Measurements from ENCODE around the gene KIF13A.

Gene KIF13A

GRCh38 chr6:17930321-17930993, 57.0 kb downstream of the KIF13A start:
- DNase-seq, result no peak

- DNase-seq, result peak; percentile 62
Observed at GRCh38 chr6:17928514-17929430, 58.7 kb downstream of the KIF13A start.

- no peak for DNase-seq
Observed at GRCh38 chr6:17927705-17928104, 59.7 kb downstream of the KIF13A start.

- DNase-seq, result peak; percentile 79
Observed at GRCh38 chr6:17923401-17923863, 64.0 kb downstream of the KIF13A start.

- DNase-seq, result no peak
Observed at GRCh38 chr6:17921454-17921853, 66.0 kb downstream of the KIF13A start.

GRCh38 chr6:17919496-17919895, 67.9 kb downstream of the KIF13A start:
- no peak for DNase-seq

- no peak for DNase-seq
Observed at GRCh38 chr6:17917837-17918763, 69.3 kb downstream of the KIF13A start.

GRCh38 chr6:17914651-17915050, 72.8 kb downstream of the KIF13A start:
- DNase-seq, result no peak

- no peak for DNase-seq
Observed at GRCh38 chr6:17912521-17912920, 74.9 kb downstream of the KIF13A start.

GRCh38 chr6:17911656-17912055, 75.8 kb downstream of the KIF13A start:
- peak; percentile 49 for DNase-seq

GRCh38 chr6:17910189-17910588, 77.2 kb downstream of the KIF13A start:
- no peak for DNase-seq

GRCh38 chr6:17908831-17909230, 78.6 kb downstream of the KIF13A start:
- no peak for DNase-seq

GRCh38 chr6:17907406-17908229, 79.8 kb downstream of the KIF13A start:
- DNase-seq, result peak; percentile 99

- peak; percentile 88 for DNase-seq
Observed at GRCh38 chr6:17905611-17906592, 81.5 kb downstream of the KIF13A start.

- DNase-seq, result no peak
Observed at GRCh38 chr6:17904491-17905120, 82.8 kb downstream of the KIF13A start.

GRCh38 chr6:17902974-17903373, 84.5 kb downstream of the KIF13A start:
- no peak for DNase-seq

- no peak for DNase-seq
Observed at GRCh38 chr6:17901493-17901892, 85.9 kb downstream of the KIF13A start.

GRCh38 chr6:17900011-17900410, 87.4 kb downstream of the KIF13A start:
- DNase-seq, result no peak

GRCh38 chr6:17899491-17899890, 87.9 kb downstream of the KIF13A start:
- no peak for DNase-seq

- no peak for DNase-seq
Observed at GRCh38 chr6:17897681-17898080, 89.8 kb downstream of the KIF13A start.
